K562 (cell line): Measurements from ENCODE around the gene CDR2L. TPM values are rescaled to one million over a fixed set of nuclear protein-coding genes. Genes with fewer than 3 reads are reported as not detected.

Source experiments
- ATAC-seq: fragments of 200-7000 bp; cut with Tn5 transposase; 3 replicates; pipeline ENCODE4 v1.9.1; 2020; ENCODE audit warnings: moderate library complexity
- BruUV-seq: library from RNA; stranded (reverse); fragments of 400-500 nt; replicated peaks from 2 replicates; lab custom pipeline; 2021; lab: Mats Ljungman, UMichigan
- CTCF ChIA-PET: fragments of 300-600 bp; formaldehyde crosslinking; extraction: SDS; loops from one replicate; lab custom pipeline; 2021; ENCODE audit warnings: low intra/inter-chr PET ratio; lab: Yijun Ruan, JAX
- POLR2A ChIA-PET: fragments of 300-600, 350-650 bp; sonication (Branson Sonifier 250); formaldehyde crosslinking; extraction: SDS; loops from one replicate; lab custom pipeline; 2021; ENCODE audit warnings: antibody characterized with exemption, inconsistent platforms; lab: Yijun Ruan, JAX
- DNase-seq, 4 experiments: peaks; one replicate each; pipeline versions ENCODE4 v3.0.0 to v3.0.0-alpha.2; 2011 to 2018; ENCODE audit warnings: low spot score in 3 of 4, mixed read lengths in 3 of 4; ENCODE audit errors: extremely low read depth in 1 of 4
- FAIRE-seq: peaks from 2 replicates; lab custom pipeline; 2011; peaks lifted over from hg19 to GRCh38; lab: Jason Lieb, UNC
- H2AFZ ChIP-seq: 2 replicates; pipeline ENCODE4 v1.6.0; 2011; ENCODE audit warnings: low read depth, low read length, control low read depth, inconsistent platforms
- H3K27ac ChIP-seq: fragments of 200-600 bp; 3 replicates; pipeline ENCODE4 v1.8.0; 2011; ENCODE audit warnings: low read depth, mild to moderate bottlenecking, control low read depth, inconsistent platforms, low read length, moderate library complexity, mixed read lengths; ENCODE audit errors: extremely low read depth
- H3K27me3 ChIP-seq, 2 experiments: fragments of 300-600 bp in 1 of 2; 2 replicates in 1 of 2; 3 replicates in 1 of 2; pipeline versions ENCODE4 v1.6.0 to v1.8.0; 2011; ENCODE audit warnings: inconsistent platforms in 2 of 2, low read length in 2 of 2, mild to moderate bottlenecking in 1 of 2, mixed read lengths in 1 of 2, moderate library complexity in 1 of 2; ENCODE audit not compliant: control insufficient read depth in 2 of 2, insufficient read depth in 2 of 2
- H3K36me3 ChIP-seq: fragments of 300-600 bp; 3 replicates; pipeline ENCODE4 v1.8.0; 2011; ENCODE audit warnings: mild to moderate bottlenecking, low read length, inconsistent platforms; ENCODE audit not compliant: control insufficient read depth, insufficient read depth
- H3K4me1 ChIP-seq, 2 experiments: fragments of 200-600 bp in 1 of 2; replicated peaks in 1 of 2; 2 replicates in 1 of 2; 3 replicates in 1 of 2; pipeline versions ENCODE4 v1.5.1 to v1.8.0; 2011; ENCODE audit warnings: inconsistent platforms in 2 of 2, low read length in 2 of 2, mild to moderate bottlenecking in 1 of 2, mixed read lengths in 1 of 2, moderate library complexity in 1 of 2; ENCODE audit not compliant: control insufficient read depth in 2 of 2, insufficient read depth in 2 of 2
- H3K4me2 ChIP-seq: 2 replicates; pipeline ENCODE4 v1.6.1; 2011; ENCODE audit warnings: low read length, control low read depth, inconsistent platforms, mixed read lengths; ENCODE audit not compliant: insufficient read depth
- H3K4me3 ChIP-seq: fragments of 200-600 bp; sonication (generic), shearing (Covaris generic); 2 replicates; pipeline ENCODE4 v1.5.1; 2016; ENCODE audit warnings: control low read depth, inconsistent platforms
- H3K79me2 ChIP-seq: fragments of 200-600 bp; 3 replicates; pipeline ENCODE4 v1.8.0; 2011; ENCODE audit warnings: low read length, inconsistent platforms; ENCODE audit not compliant: control insufficient read depth, insufficient read depth
- H3K9ac ChIP-seq, 2 experiments: 2 replicates each; pipeline versions ENCODE4 v1.6.0 to v1.6.1; 2011; ENCODE audit warnings: low read depth in 2 of 2, low read length in 2 of 2, control low read depth in 1 of 2, inconsistent platforms in 1 of 2, mild to moderate bottlenecking in 1 of 2, mixed read lengths in 1 of 2; ENCODE audit not compliant: insufficient read depth in 1 of 2
- H3K9me1 ChIP-seq: one replicate; pipeline ENCODE4 v1.6.0; 2011; ENCODE audit warnings: inconsistent platforms, mild to moderate bottlenecking, low read length, moderate library complexity; ENCODE audit not compliant: control insufficient read depth, insufficient read depth
- H3K9me3 ChIP-seq: replicated peaks from 2 replicates; pipeline ENCODE4 v1.5.1; 2011; ENCODE audit warnings: low read depth, low read length, inconsistent platforms; ENCODE audit not compliant: control insufficient read depth, insufficient read depth
- H4K20me1 ChIP-seq: replicated peaks from 2 replicates; pipeline ENCODE4 v1.6.1; 2011; ENCODE audit warnings: low read length, inconsistent platforms, mixed read lengths; ENCODE audit not compliant: control insufficient read depth, insufficient read depth
- BRD9 ChIP-seq: fragments of 450-650 bp; IDR thresholded peaks from 2 replicates; pipeline ENCODE4 v1.6.1; 2018; ENCODE audit warnings: low read depth; ENCODE audit not compliant: partially characterized antibody
- CHD1 ChIP-seq: fragments of 200-600 bp; sonication (generic); IDR thresholded peaks from one replicate; pipeline ENCODE4 v1.6.1; 2012; ENCODE audit warnings: mild to moderate bottlenecking, moderate library complexity, low read length, inconsistent platforms
- ELF2 ChIP-seq: fragments of 250-450 bp; sonication (Bioruptor Pico); IDR thresholded peaks from 2 replicates; pipeline ENCODE4 v1.5.0; 2021; ENCODE audit warnings: mild to moderate bottlenecking
- HSF4 ChIP-seq: fragments of 250-450 bp; sonication (Bioruptor Pico); IDR thresholded peaks from 2 replicates; pipeline ENCODE4 v2.1.2; 2022; ENCODE audit warnings: mild to moderate bottlenecking, moderate library complexity, borderline replicate concordance
- MAFG ChIP-seq: fragments of 450-650 bp; conservative IDR thresholded peaks from 2 replicates; pipeline ENCODE4 v1.6.1; 2016; ENCODE audit warnings: missing genetic modification characterization, missing compliant biosample characterization
- NCOR1 ChIP-seq: fragments of 450-650 bp; IDR thresholded peaks from 2 replicates; pipeline ENCODE4 v1.6.1; 2016; ENCODE audit warnings: mild to moderate bottlenecking, moderate library complexity
- RFX7 ChIP-seq: fragments of 250-450 bp; sonication (Bioruptor Pico); IDR thresholded peaks from 2 replicates; pipeline ENCODE4 v1.5.1; 2021; ENCODE audit warnings: mild to moderate bottlenecking
- SMC3 ChIP-seq: conservative IDR thresholded peaks from 2 replicates; pipeline ENCODE4 v1.6.1; 2011; ENCODE audit warnings: low read depth, low read length, improper control_type of control experiment; ENCODE audit not compliant: insufficient read depth
- TBL1XR1 ChIP-seq, 2 experiments: IDR thresholded peaks; 2 replicates each; pipeline ENCODE4 v1.6.1; 2012; ENCODE audit warnings: improper control_type of control experiment in 2 of 2, low read length in 2 of 2, mild to moderate bottlenecking in 1 of 2
- XRCC4 ChIP-seq: IDR thresholded peaks from one replicate; pipeline ENCODE4 v1.6.1; 2011; ENCODE audit not compliant: insufficient read depth, insufficient read length; ENCODE audit errors: extremely low read depth
- ZBTB7A ChIP-seq: IDR thresholded peaks from 2 replicates; pipeline ENCODE4 v1.6.1; 2011; ENCODE audit warnings: low read depth, mild to moderate bottlenecking, low read length, moderate library complexity, borderline replicate concordance; ENCODE audit not compliant: control insufficient read depth
- ZKSCAN1 ChIP-seq: fragments of 150-350 bp; IDR thresholded peaks from 2 replicates; pipeline ENCODE4 v1.6.1; 2016; ENCODE audit warnings: low read depth, low read length
- WGBS: fragments of 100-300 bp; shearing (Covaris generic); methylation state at CpG from one replicate; pipeline ENCODE4 v1.1.6; 2016; ENCODE audit warnings: low coverage, mixed read lengths; ENCODE audit not compliant: insufficient coverage; ENCODE audit errors: missing lambda C conversion rate; 5-methylcytosine and 5-hydroxymethylcytosine counted together
- in situ Hi-C: fragments of 300-500 bp; cut with MboI; formaldehyde crosslinking; loops from 4 replicates; pipeline ENCODE4 v1.15.0; 2018; ENCODE audit warnings: inconsistent platforms, mixed read lengths
- intact Hi-C: fragments of 100-400 bp; cut with micrococcal nuclease; formaldehyde crosslinking; loops from 2 replicates; pipeline ENCODE4 v1.14.2; 2022
- polyA plus RNA-seq, 8 experiments: library from polyadenylated mRNA; depleted of rRNA in 4 of 8; stranded (reverse) in 5 of 8; unstranded in 3 of 8; fragments of >200 nt; fragmentation: Nextera tagmentation in 2 of 8; fragmentation: Illumina TruSeq in 1 of 8; extraction: Ambion mirVana in 2 of 8; extraction: Trizol in 1 of 8; gene quantifications; 2 replicates each; pipeline versions ENCODE4 v1.2.1 to v1.2.3, GENCODE V29; 2011 to 2014; ENCODE audit warnings: inconsistent platforms in 1 of 8, missing spikeins in 1 of 8
- total RNA-seq, 7 experiments: library from RNA; depleted of rRNA in 6 of 7; stranded (reverse); fragments of >200 nt in 6 of 7; fragmentation: Illumina TruSeq in 2 of 7; extraction: Trizol in 2 of 7; gene quantifications; 2 replicates each; pipeline versions ENCODE4 v1.2.1 to v1.2.3, GENCODE V29; 2011 to 2021; ENCODE audit warnings: low replicate concordance in 1 of 7
- TF ChIP-seq, protein P1 (sequence below): sonication (generic); formaldehyde crosslinking; IDR thresholded peaks from 2 replicates; pipeline ENCODE4 v1.8.1; 2023; ENCODE audit warnings: mild to moderate bottlenecking, missing genetic modification reagents, moderate library complexity
- TF ChIP-seq, protein P2 (sequence below), 2 experiments: fragments of 150-350 bp in 1 of 2; IDR thresholded peaks; 2 replicates each; pipeline ENCODE4 v1.6.1; 2012 to 2016; ENCODE audit warnings: low read depth in 2 of 2, low read length in 2 of 2, mild to moderate bottlenecking in 1 of 2, moderate library complexity in 1 of 2
- TF ChIP-seq, protein P3 (sequence below), 2 experiments: fragments of 450-650 bp; conservative IDR thresholded peaks; 2 replicates each; pipeline ENCODE4 v1.6.1; 2017; ENCODE audit warnings: mild to moderate bottlenecking in 2 of 2, moderate library complexity in 2 of 2
- TF ChIP-seq, protein P4 (sequence below): fragments of 450-650 bp; IDR thresholded peaks from 2 replicates; pipeline ENCODE4 v1.6.1; 2016; ENCODE audit warnings: antibody characterized with exemption

CDR2L gene
- total and polyA plus RNA-seq, 9 of the 15 experiments (the other 6 are each of a cell fraction or from before 2014, with no cell fraction given): 2.7 to 16.0 (median 7.3) TPM

DNA sequence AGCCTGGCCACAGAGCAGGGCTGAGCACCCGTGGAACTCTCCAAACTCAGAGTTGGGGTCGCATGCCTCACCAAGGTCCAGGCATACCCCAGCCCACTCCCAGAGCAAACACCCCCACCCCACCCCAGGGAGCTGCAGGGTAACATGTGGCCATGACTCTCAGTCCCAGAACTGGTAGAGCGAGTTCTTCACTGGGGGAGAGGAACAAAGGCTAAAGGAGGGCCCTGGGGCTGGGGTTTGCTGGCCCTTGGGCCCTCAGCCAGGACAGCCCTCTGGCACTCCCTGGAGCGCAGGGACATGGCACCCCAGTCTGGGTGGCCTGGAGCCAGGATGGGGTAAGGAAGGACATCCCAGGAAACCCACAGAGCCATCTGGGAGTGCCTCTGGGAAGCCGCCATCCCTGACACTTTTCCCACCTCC, 19.1 kb upstream of the CDR2L start:
- 67% methylated on average over 5 of the region's 5 CpGs for WGBS
- 0 out of 2 replicates have a peak, but pooled peaks cover 4% of the 10 kb centered on the region for H4K20me1 ChIP-seq
- no peak overlapping the region for H3K4me3 ChIP-seq
- BruUV-seq: no TSS peak
- no peaks in the 10 kb centered on the region for H3K79me2 ChIP-seq
- ChIA-PET POLR2A (no interaction called here), CTCF (no interaction called here)
- intact Hi-C loops: no loop called here
- ATAC-seq: no peak
- no peaks in the 10 kb centered on the region for H3K36me3 ChIP-seq
- no peak overlapping the region for H3K4me2 ChIP-seq
- no peak for FAIRE-seq
- H3K9me1 ChIP-seq: no peaks in the 10 kb centered on the region
- H3K9me3 ChIP-seq: no peaks in the 10 kb centered on the region
- H3K27me3 ChIP-seq: 0 out of 5 replicates have a peak, but pooled peaks cover 0 to 4% of the 10 kb centered on the region in 2 experiments
- no peak overlapping the region for H3K27ac ChIP-seq
- peaks cover 3 to 28% of the 10 kb centered on the region in 2 experiments; a peak in 3 of 5 replicates for H3K4me1 ChIP-seq
- DNase-seq: no peak
- no peak overlapping the region for H2AFZ ChIP-seq
- in situ Hi-C loops: no loop called here
- H3K9ac ChIP-seq: peak overlapping the region in 1 of 2 experiments; percentile 60; a peak in 1 of 4 replicates
- TF ChIP-seq RFX7 (CRISPR knock-in tag): no peak
- no peak for TF ChIP-seq ZBTB7A
- TF ChIP-seq, protein P1, sequence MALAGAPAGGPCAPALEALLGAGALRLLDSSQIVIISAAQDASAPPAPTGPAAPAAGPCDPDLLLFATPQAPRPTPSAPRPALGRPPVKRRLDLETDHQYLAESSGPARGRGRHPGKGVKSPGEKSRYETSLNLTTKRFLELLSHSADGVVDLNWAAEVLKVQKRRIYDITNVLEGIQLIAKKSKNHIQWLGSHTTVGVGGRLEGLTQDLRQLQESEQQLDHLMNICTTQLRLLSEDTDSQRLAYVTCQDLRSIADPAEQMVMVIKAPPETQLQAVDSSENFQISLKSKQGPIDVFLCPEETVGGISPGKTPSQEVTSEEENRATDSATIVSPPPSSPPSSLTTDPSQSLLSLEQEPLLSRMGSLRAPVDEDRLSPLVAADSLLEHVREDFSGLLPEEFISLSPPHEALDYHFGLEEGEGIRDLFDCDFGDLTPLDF: no peak
- TF ChIP-seq, protein P2, sequence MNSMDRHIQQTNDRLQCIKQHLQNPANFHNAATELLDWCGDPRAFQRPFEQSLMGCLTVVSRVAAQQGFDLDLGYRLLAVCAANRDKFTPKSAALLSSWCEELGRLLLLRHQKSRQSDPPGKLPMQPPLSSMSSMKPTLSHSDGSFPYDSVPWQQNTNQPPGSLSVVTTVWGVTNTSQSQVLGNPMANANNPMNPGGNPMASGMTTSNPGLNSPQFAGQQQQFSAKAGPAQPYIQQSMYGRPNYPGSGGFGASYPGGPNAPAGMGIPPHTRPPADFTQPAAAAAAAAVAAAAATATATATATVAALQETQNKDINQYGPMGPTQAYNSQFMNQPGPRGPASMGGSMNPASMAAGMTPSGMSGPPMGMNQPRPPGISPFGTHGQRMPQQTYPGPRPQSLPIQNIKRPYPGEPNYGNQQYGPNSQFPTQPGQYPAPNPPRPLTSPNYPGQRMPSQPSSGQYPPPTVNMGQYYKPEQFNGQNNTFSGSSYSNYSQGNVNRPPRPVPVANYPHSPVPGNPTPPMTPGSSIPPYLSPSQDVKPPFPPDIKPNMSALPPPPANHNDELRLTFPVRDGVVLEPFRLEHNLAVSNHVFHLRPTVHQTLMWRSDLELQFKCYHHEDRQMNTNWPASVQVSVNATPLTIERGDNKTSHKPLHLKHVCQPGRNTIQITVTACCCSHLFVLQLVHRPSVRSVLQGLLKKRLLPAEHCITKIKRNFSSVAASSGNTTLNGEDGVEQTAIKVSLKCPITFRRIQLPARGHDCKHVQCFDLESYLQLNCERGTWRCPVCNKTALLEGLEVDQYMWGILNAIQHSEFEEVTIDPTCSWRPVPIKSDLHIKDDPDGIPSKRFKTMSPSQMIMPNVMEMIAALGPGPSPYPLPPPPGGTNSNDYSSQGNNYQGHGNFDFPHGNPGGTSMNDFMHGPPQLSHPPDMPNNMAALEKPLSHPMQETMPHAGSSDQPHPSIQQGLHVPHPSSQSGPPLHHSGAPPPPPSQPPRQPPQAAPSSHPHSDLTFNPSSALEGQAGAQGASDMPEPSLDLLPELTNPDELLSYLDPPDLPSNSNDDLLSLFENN (IDR thresholded peaks at IDR 0.05; ENCODE audit: low read depth in 2 of 2, low read length in 2 of 2): no peak
- TF ChIP-seq HSF4 (CRISPR knock-in tag): no peak
- TF ChIP-seq SMC3: no peak
- TF ChIP-seq MAFG (tag): no peak
- no peak for TF ChIP-seq CHD1
- TF ChIP-seq, protein P3, sequence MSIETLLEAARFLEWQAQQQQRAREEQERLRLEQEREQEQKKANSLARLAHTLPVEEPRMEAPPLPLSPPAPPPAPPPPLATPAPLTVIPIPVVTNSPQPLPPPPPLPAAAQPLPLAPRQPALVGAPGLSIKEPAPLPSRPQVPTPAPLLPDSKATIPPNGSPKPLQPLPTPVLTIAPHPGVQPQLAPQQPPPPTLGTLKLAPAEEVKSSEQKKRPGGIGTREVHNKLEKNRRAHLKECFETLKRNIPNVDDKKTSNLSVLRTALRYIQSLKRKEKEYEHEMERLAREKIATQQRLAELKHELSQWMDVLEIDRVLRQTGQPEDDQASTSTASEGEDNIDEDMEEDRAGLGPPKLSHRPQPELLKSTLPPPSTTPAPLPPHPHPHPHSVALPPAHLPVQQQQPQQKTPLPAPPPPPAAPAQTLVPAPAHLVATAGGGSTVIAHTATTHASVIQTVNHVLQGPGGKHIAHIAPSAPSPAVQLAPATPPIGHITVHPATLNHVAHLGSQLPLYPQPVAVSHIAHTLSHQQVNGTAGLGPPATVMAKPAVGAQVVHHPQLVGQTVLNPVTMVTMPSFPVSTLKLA (conservative IDR thresholded peaks at IDR 0.05): no peak
- TF ChIP-seq XRCC4: no peak
- no peak for TF ChIP-seq ELF2
- no peak for TF ChIP-seq NCOR1
- TF ChIP-seq TBL1XR1 (IDR thresholded peaks at IDR 0.05; ENCODE audit: low read length in 2 of 2): no peak
- TF ChIP-seq ZKSCAN1: no peak
- no peak for TF ChIP-seq BRD9
- TF ChIP-seq, protein P4, sequence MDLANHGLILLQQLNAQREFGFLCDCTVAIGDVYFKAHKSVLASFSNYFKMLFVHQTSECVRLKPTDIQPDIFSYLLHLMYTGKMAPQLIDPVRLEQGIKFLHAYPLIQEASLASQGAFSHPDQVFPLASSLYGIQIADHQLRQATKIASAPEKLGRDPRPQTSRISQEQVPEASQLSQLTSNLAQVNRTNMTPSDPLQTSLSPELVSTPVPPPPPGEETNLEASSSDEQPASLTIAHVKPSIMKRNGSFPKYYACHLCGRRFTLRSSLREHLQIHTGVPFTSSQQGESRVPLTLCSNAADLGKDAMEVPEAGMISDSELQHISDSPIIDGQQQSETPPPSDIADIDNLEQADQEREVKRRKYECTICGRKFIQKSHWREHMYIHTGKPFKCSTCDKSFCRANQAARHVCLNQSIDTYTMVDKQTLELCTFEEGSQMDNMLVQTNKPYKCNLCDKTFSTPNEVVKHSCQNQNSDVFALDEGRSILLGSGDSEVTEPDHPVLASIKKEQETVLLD: no peak
